Karpas-422 (cell line): ENCODE results near the gene LRRC4C. TPM values are rescaled to one million over a fixed set of nuclear protein-coding genes. Genes with fewer than 3 reads are reported as not detected.

ENCODE experiments used
- DNase-seq: peaks from one replicate; pipeline ENCODE4 v3.0.0-alpha.2; 2015
- H2AFZ ChIP-seq: fragments of 200-600 bp; sonication (generic); 2 replicates; pipeline ENCODE4 v1.6.1; 2014; ENCODE audit warnings: antibody characterized with exemption, low read length, mixed read lengths
- H3K27ac ChIP-seq: fragments of 200-600 bp; sonication (generic); 2 replicates; pipeline ENCODE4 v1.5.1; 2014; ENCODE audit warnings: mild to moderate bottlenecking, low read length, moderate library complexity
- H3K27me3 ChIP-seq: fragments of 200-600 bp; sonication (generic); 2 replicates; pipeline ENCODE4 v1.6.1; 2014; ENCODE audit warnings: low read length, mixed read lengths
- H3K36me3 ChIP-seq: fragments of 200-600 bp; sonication (generic); 2 replicates; pipeline ENCODE4 v1.6.1; 2014; ENCODE audit warnings: low read length, mixed read lengths; ENCODE audit not compliant: insufficient read depth
- H3K4me1 ChIP-seq: fragments of 200-600 bp; sonication (generic); 2 replicates; pipeline ENCODE4 v1.6.1; 2014; ENCODE audit warnings: mild to moderate bottlenecking, low read length, mixed read lengths
- H3K4me2 ChIP-seq: fragments of 200-600 bp; sonication (generic); 2 replicates; pipeline ENCODE4 v1.6.1; 2014; ENCODE audit warnings: low read length, low read depth, mild to moderate bottlenecking; ENCODE audit not compliant: poor library complexity, severe bottlenecking
- H3K4me3 ChIP-seq: fragments of 200-600 bp; sonication (generic); 2 replicates; pipeline ENCODE4 v1.5.1; 2014; ENCODE audit warnings: mild to moderate bottlenecking, antibody characterized with exemption, low read length, mixed read lengths
- H3K79me2 ChIP-seq: fragments of 200-600 bp; sonication (generic); 2 replicates; pipeline ENCODE4 v1.6.1; 2014; ENCODE audit warnings: mild to moderate bottlenecking, low read length, mixed read lengths
- H3K9ac ChIP-seq: fragments of 200-600 bp; sonication (generic); 2 replicates; pipeline ENCODE4 v1.6.0; 2014; ENCODE audit warnings: low read length
- H3K9me2 ChIP-seq: fragments of 200-600 bp; sonication (generic), shearing (Covaris generic); replicated peaks from 2 replicates; pipeline ENCODE4 v1.6.0; 2014; ENCODE audit warnings: mild to moderate bottlenecking, low read length, moderate library complexity; ENCODE audit not compliant: insufficient read depth
- H3K9me3 ChIP-seq: fragments of 300-700, 200-600 bp; sonication (generic); 2 replicates; pipeline ENCODE4 v1.6.1; 2014; ENCODE audit warnings: low read length, mixed read lengths
- H4K20me1 ChIP-seq: fragments of 200-600 bp; sonication (generic); 2 replicates; pipeline ENCODE4 v1.6.1; 2014; ENCODE audit warnings: mild to moderate bottlenecking, antibody characterized with exemption, low read length, low read depth; ENCODE audit not compliant: insufficient read depth
- total RNA-seq: library from RNA; depleted of rRNA; stranded (reverse); fragments of >200 nt; shearing (Covaris generic); gene quantifications from 2 replicates; pipeline ENCODE4 v1.2.3, GENCODE V29; 2014; ENCODE audit warnings: low replicate concordance

LRRC4C gene
- total RNA-seq, 1 experiment from 2014 or later = not detected

GRCh38 chr11:40162901-40163883 lies 1296.3 kb downstream of the LRRC4C start:
- H3K36me3 ChIP-seq = no peaks in the 10 kb centered on the region
- H2AFZ ChIP-seq = no peak overlapping the region
- no peak overlapping the region for H3K4me2 ChIP-seq
- H3K9me2 ChIP-seq = no peaks in the 10 kb centered on the region
- H3K9ac ChIP-seq = no peak overlapping the region
- no peaks in the 10 kb centered on the region for H3K79me2 ChIP-seq
- DNase-seq = no peak
- H4K20me1 ChIP-seq = no peaks in the 10 kb centered on the region
- H3K27ac ChIP-seq = no peak overlapping the region
- no peak overlapping the region for H3K4me3 ChIP-seq
- no peaks in the 10 kb centered on the region for H3K27me3 ChIP-seq
- H3K9me3 ChIP-seq = peaks cover 39% of the 10 kb centered on the region
- H3K4me1 ChIP-seq = no peaks in the 10 kb centered on the region

GRCh38 chr11:40161854-40162410 lies 1297.5 kb downstream of the LRRC4C start:
- Histone ChIP-seq H3K27ac (no peak overlapping the region), H2AFZ (no peak overlapping the region), H4K20me1 (no peaks in the 10 kb centered on the region), H3K4me3 (no peak overlapping the region), H3K27me3 (no peaks in the 10 kb centered on the region), H3K9me3 (peaks cover 36% of the 10 kb centered on the region), H3K4me1 (no peaks in the 10 kb centered on the region), H3K79me2 (no peaks in the 10 kb centered on the region), H3K4me2 (no peak overlapping the region), H3K9me2 (no peaks in the 10 kb centered on the region), H3K36me3 (no peaks in the 10 kb centered on the region), H3K9ac (no peak overlapping the region)
- no peak for DNase-seq

GRCh38 chr11:40160418-40160817 lies 1299.0 kb downstream of the LRRC4C start:
- no peak overlapping the region for H2AFZ ChIP-seq
- no peaks in the 10 kb centered on the region for H3K4me1 ChIP-seq
- H3K79me2 ChIP-seq = no peaks in the 10 kb centered on the region
- H3K9me2 ChIP-seq = no peaks in the 10 kb centered on the region
- no peak overlapping the region for H3K4me2 ChIP-seq
- H3K9me3 ChIP-seq = peaks cover 33% of the 10 kb centered on the region
- H3K4me3 ChIP-seq = no peak overlapping the region
- H4K20me1 ChIP-seq = no peaks in the 10 kb centered on the region
- no peak for DNase-seq
- no peak overlapping the region for H3K9ac ChIP-seq
- no peak overlapping the region for H3K27ac ChIP-seq
- H3K27me3 ChIP-seq = no peaks in the 10 kb centered on the region
- H3K36me3 ChIP-seq = no peaks in the 10 kb centered on the region

- Histone ChIP-seq H3K27me3 (no peaks in the 10 kb centered on the region), H3K9me3 (peaks cover 14% of the 10 kb centered on the region; the same call in 1 of the 2 replicates), H3K36me3 (no peaks in the 10 kb centered on the region; the same call in 1 of the 2 replicates), H3K9ac (no peak overlapping the region), H3K9me2 (no peaks in the 10 kb centered on the region), H3K27ac (no peak overlapping the region), H2AFZ (no peak overlapping the region), H3K4me1 (no peaks in the 10 kb centered on the region), H3K79me2 (no peaks in the 10 kb centered on the region), H3K4me3 (no peak overlapping the region), H4K20me1 (no peaks in the 10 kb centered on the region), H3K4me2 (no peak overlapping the region)
- DNase-seq = no peak
Observed at GRCh38 chr11:40149721-40150120, 1309.7 kb downstream of the LRRC4C start.

- H2AFZ ChIP-seq = no peak overlapping the region
- H3K27ac ChIP-seq = no peak overlapping the region
- no peaks in the 10 kb centered on the region for H3K27me3 ChIP-seq
- H3K36me3 ChIP-seq = no peaks in the 10 kb centered on the region
- peaks cover 15% of the 10 kb centered on the region for H3K9me3 ChIP-seq
- H3K4me2 ChIP-seq = no peak overlapping the region
- DNase-seq = no peak
- no peak overlapping the region for H3K9ac ChIP-seq
- no peaks in the 10 kb centered on the region for H3K79me2 ChIP-seq
- no peaks in the 10 kb centered on the region for H3K4me1 ChIP-seq
- no peaks in the 10 kb centered on the region for H4K20me1 ChIP-seq
- no peaks in the 10 kb centered on the region for H3K9me2 ChIP-seq
- no peak overlapping the region for H3K4me3 ChIP-seq
Observed at GRCh38 chr11:40140560-40140959, 1318.9 kb downstream of the LRRC4C start.

- H3K27me3 ChIP-seq = no peaks in the 10 kb centered on the region
- no peaks in the 10 kb centered on the region for H3K79me2 ChIP-seq
- DNase-seq = no peak
Observed at GRCh38 chr11:40139536-40139935, 1319.9 kb downstream of the LRRC4C start.

GRCh38 chr11:40139066-40139465 lies 1320.4 kb downstream of the LRRC4C start:
- Histone ChIP-seq H3K4me1 (no peaks in the 10 kb centered on the region), H3K27me3 (no peaks in the 10 kb centered on the region), H3K9ac (no peak overlapping the region), H3K79me2 (no peaks in the 10 kb centered on the region), H3K36me3 (no peaks in the 10 kb centered on the region), H4K20me1 (no peaks in the 10 kb centered on the region), H3K9me2 (no peaks in the 10 kb centered on the region), H2AFZ (no peak overlapping the region), H3K4me3 (no peak overlapping the region), H3K4me2 (no peak overlapping the region), H3K27ac (no peak overlapping the region), H3K9me3 (peaks cover 12% of the 10 kb centered on the region)
- DNase-seq = no peak

More at GRCh38 chr11:40139536-40139935, 1319.9 kb downstream of the LRRC4C start:
- Histone ChIP-seq H3K4me3 (no peak overlapping the region), H3K9me3 (peaks cover 12% of the 10 kb centered on the region), H3K4me2 (no peak overlapping the region), H3K36me3 (no peaks in the 10 kb centered on the region), H3K27ac (no peak overlapping the region), H3K4me1 (no peaks in the 10 kb centered on the region), H3K9me2 (no peaks in the 10 kb centered on the region), H4K20me1 (no peaks in the 10 kb centered on the region), H3K9ac (no peak overlapping the region), H2AFZ (no peak overlapping the region)

GRCh38 chr11:40134820-40135570 lies 1324.5 kb downstream of the LRRC4C start:
- Histone ChIP-seq H3K27ac (no peak overlapping the region), H3K9me2 (no peaks in the 10 kb centered on the region), H3K36me3 (no peaks in the 10 kb centered on the region), H3K4me2 (no peak overlapping the region), H3K9me3 (peaks cover 6% of the 10 kb centered on the region), H3K4me3 (no peak overlapping the region), H3K79me2 (no peaks in the 10 kb centered on the region), H3K4me1 (no peaks in the 10 kb centered on the region), H3K9ac (no peak overlapping the region), H3K27me3 (no peaks in the 10 kb centered on the region), H4K20me1 (no peaks in the 10 kb centered on the region), H2AFZ (no peak overlapping the region)
- DNase-seq = no peak
